ENCODE results near the gene RFX8. TPM values are rescaled to one million over a fixed set of nuclear protein-coding genes. Genes with fewer than 3 reads are reported as not detected.
"Not testable (repeated sequence)": the region's sequence is repeated elsewhere in the genome, so short reads cannot be mapped to it uniquely, and the experiment has no call there.

Gene RFX8
- total and polyA plus RNA-seq, 10 of the 15 experiments (the other 5 are each of a cell fraction or from before 2014, with no cell fraction given): 0.19 TPM; not detected in 9

GRCh38 chr2:101508636-101509035, 33.7 kb upstream of the RFX8 start:
- in situ Hi-C loops (cut with MboI) (no loop called here), intact Hi-C loops (cut with micrococcal nuclease; ENCODE audit: unreplicated experiment) (no loop called here)
- POLR2A ChIA-PET: no interaction called here
- TF ChIP-seq ETV6 (conservative IDR thresholded peaks at IDR 0.05 in 1 of 2, IDR thresholded peaks at IDR 0.05 in 1 of 2; ENCODE audit: borderline replicate concordance in 1 of 2, low read depth in 1 of 2): no peak
- H3K9me3 ChIP-seq (replicated peaks; ENCODE audit: control insufficient read depth, insufficient read depth, low read length): no peaks in the 10 kb centered on the region
- BruUV-seq (replicated peaks): no TSS peak
- DNase-seq (ENCODE audit: low read depth, low spot score): no peak
- no peaks in the 10 kb centered on the region for H3K4me1 ChIP-seq (ENCODE audit: control insufficient read depth, insufficient read depth, low read length)
- no peaks in the 10 kb centered on the region for H3K36me3 ChIP-seq (ENCODE audit: control insufficient read depth in 2 of 2, insufficient read depth in 2 of 2, low read length in 1 of 2)
- RAD21 ChIA-PET (ENCODE audit: unreplicated experiment): no interaction called here
- no peak for FAIRE-seq
- no peaks in the 10 kb centered on the region for H4K20me1 ChIP-seq (ENCODE audit: control insufficient read depth, insufficient read depth)
- CTCF ChIA-PET: no interaction called here
- H3K4me3 ChIP-seq: no peak overlapping the region
- H3K27ac ChIP-seq (ENCODE audit: control insufficient read depth, insufficient read depth): no peak overlapping the region
- no peak overlapping the region for H3K4me2 ChIP-seq (ENCODE audit: control insufficient read depth, insufficient read depth)
- peaks cover 0 to 2% of the 10 kb centered on the region in 2 experiments; a peak in 2 of 4 replicates for H3K27me3 ChIP-seq (replicated peaks in 1 of 2; ENCODE audit: control insufficient read depth in 2 of 2, insufficient read depth in 2 of 2, low read length in 1 of 2)
- H2AFZ ChIP-seq (ENCODE audit: control insufficient read depth, low read depth, low read length): no peak overlapping the region
- 37% methylated on average over 4 of the region's 5 CpGs for WGBS (ENCODE audit: insufficient coverage, insufficient replicate concordance, low lambda C conversion rate, missing lambda C conversion rate)
- no peak overlapping the region for H3K9ac ChIP-seq (ENCODE audit: control insufficient read depth, insufficient read depth, low read length)
- SMC1A ChIA-PET (ENCODE audit: uncharacterized antibody, unreplicated experiment): interaction anchor here (0.6 kb wide), 1 partner anchor 332 kb away, joined by 3 read pairs; no protein-coding TSS in a partner anchor
- no peak for ATAC-seq
- H3K79me2 ChIP-seq (ENCODE audit: control insufficient read depth, insufficient read depth, low read length): no peaks in the 10 kb centered on the region

GRCh38 chr2:101505276-101505675, 30.4 kb upstream of the RFX8 start:
- H3K27ac ChIP-seq (ENCODE audit: control insufficient read depth, insufficient read depth); H3K9me3 ChIP-seq (replicated peaks; ENCODE audit: control insufficient read depth, insufficient read depth, low read length); POLR2A ChIA-PET; SMC1A ChIA-PET (ENCODE audit: uncharacterized antibody, unreplicated experiment); H3K4me3 ChIP-seq; BruUV-seq (replicated peaks); ATAC-seq; CTCF ChIA-PET; H3K79me2 ChIP-seq (ENCODE audit: control insufficient read depth, insufficient read depth, low read length); H3K4me1 ChIP-seq (ENCODE audit: control insufficient read depth, insufficient read depth, low read length); H3K4me2 ChIP-seq (ENCODE audit: control insufficient read depth, insufficient read depth); RAD21 ChIA-PET (ENCODE audit: unreplicated experiment); H3K36me3 ChIP-seq (ENCODE audit: control insufficient read depth in 2 of 2, insufficient read depth in 2 of 2, low read length in 1 of 2); FAIRE-seq; H3K27me3 ChIP-seq (replicated peaks in 1 of 2; ENCODE audit: control insufficient read depth in 2 of 2, insufficient read depth in 2 of 2, low read length in 1 of 2); DNase-seq (ENCODE audit: low read depth, low spot score); H4K20me1 ChIP-seq (ENCODE audit: control insufficient read depth, insufficient read depth); intact Hi-C loops (cut with micrococcal nuclease; ENCODE audit: unreplicated experiment); H3K9ac ChIP-seq (ENCODE audit: control insufficient read depth, insufficient read depth, low read length); in situ Hi-C loops (cut with MboI); H2AFZ ChIP-seq (ENCODE audit: control insufficient read depth, low read depth, low read length): not testable (repeated sequence)
- 35% methylated on average over 3 of the region's 4 CpGs for WGBS (ENCODE audit: insufficient coverage, insufficient replicate concordance, low lambda C conversion rate, missing lambda C conversion rate)

- H3K4me2 ChIP-seq (ENCODE audit: control insufficient read depth, insufficient read depth); intact Hi-C loops (cut with micrococcal nuclease; ENCODE audit: unreplicated experiment); ATAC-seq; H4K20me1 ChIP-seq (ENCODE audit: control insufficient read depth, insufficient read depth); H2AFZ ChIP-seq (ENCODE audit: control insufficient read depth, low read depth, low read length); POLR2A ChIA-PET; H3K27me3 ChIP-seq (replicated peaks in 1 of 2; ENCODE audit: control insufficient read depth in 2 of 2, insufficient read depth in 2 of 2, low read length in 1 of 2); in situ Hi-C loops (cut with MboI); FAIRE-seq; H3K4me1 ChIP-seq (ENCODE audit: control insufficient read depth, insufficient read depth, low read length); H3K79me2 ChIP-seq (ENCODE audit: control insufficient read depth, insufficient read depth, low read length); H3K36me3 ChIP-seq (ENCODE audit: control insufficient read depth in 2 of 2, insufficient read depth in 2 of 2, low read length in 1 of 2); CTCF ChIA-PET; RAD21 ChIA-PET (ENCODE audit: unreplicated experiment); H3K9me3 ChIP-seq (replicated peaks; ENCODE audit: control insufficient read depth, insufficient read depth, low read length); H3K4me3 ChIP-seq; BruUV-seq (replicated peaks); SMC1A ChIA-PET (ENCODE audit: uncharacterized antibody, unreplicated experiment); DNase-seq (ENCODE audit: low read depth, low spot score); H3K27ac ChIP-seq (ENCODE audit: control insufficient read depth, insufficient read depth); H3K9ac ChIP-seq (ENCODE audit: control insufficient read depth, insufficient read depth, low read length): not testable (repeated sequence)
- 57% methylated on average over 8 of the region's 8 CpGs for WGBS (ENCODE audit: insufficient coverage, insufficient replicate concordance, low lambda C conversion rate, missing lambda C conversion rate)
These were observed 29.8 kb upstream of the RFX8 start for GRCh38 chr2:101504744-101505143.

Measured in GM12878 (cell line).